ENCODE results near the gene SYT14.
"Not testable (repeated sequence)": the region's sequence is repeated elsewhere in the genome, so short reads cannot be mapped to it uniquely, and the experiment has no call there.

The SYT14 gene

DNA sequence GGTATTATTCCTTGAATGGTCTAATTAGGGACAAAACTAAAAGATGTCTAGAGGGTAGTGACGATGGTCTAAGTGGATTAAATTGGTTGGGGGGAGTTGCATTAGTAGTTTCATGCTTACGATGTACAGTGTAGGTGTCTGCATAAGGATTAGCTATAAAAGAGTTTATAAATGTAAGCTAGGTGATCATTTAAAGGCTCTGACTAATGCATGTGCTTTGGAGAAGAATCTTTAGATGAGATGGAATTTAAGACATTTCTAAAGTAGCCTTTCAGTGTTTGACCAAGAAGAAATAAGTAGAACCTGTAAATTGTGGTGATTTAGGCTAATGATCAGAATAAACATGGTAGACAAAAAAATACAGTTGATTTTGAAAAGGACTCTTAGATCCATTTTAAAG is 7.4 kb downstream of the SYT14 start:
- DNase-seq: no peak

DNA sequence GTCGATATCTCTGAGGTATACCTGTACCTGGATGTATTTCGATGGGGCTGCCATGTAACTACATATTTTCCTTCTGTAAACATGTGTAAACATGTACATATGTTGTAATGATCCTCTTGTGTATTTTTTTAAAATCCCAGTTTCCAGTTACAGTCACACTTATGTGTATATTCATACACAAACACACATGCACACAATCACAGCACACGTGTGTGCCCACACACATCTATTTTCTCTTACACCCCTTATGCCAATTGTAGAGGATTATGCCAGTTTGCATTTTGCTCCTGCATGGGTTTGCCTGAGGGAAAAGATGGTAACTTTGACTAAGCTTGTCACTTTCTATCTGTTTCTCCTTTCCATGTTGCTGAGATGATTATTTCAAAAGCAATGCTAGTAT is 10.1 kb downstream of the SYT14 start:
- no peak for DNase-seq

DNA sequence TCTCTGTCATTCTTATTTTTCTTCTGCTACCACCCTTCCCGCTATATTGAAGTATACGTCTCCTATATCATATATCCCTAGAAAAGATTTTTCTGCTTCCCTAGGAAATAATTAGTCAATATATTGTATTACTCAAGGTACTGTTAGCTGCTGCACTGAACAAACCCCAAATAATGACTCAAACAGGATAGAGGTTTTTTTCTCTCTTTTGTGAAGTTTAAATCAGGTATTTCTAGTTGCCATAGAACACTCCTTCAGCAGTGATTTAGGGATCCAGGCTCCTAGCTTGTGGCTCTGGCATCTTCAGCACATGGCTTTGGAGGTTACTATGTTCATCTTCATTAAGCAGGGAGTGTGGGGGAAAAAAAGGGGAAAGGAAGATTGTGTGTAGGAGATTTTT is 18.1 kb downstream of the SYT14 start:
- DNase-seq: no peak

DNA sequence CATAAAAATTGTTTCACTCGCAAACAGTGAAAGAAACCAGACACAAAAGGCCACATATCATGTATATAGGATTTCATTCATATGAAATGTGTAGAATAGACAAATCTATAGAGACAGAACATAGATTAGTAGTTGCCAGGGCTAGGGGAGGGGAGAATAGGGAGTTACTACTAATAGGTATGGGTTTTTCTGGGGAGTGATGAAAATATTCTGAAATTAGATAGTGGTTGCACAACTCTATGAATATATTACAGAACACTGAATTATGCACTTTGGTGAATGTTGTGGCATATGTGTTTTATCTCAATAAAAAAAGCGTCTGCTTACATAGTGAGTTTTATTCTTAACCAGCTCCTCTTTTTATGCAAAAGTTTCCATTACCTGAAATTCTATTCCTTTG is 21.6 kb downstream of the SYT14 start:
- no peak for DNase-seq

DNA sequence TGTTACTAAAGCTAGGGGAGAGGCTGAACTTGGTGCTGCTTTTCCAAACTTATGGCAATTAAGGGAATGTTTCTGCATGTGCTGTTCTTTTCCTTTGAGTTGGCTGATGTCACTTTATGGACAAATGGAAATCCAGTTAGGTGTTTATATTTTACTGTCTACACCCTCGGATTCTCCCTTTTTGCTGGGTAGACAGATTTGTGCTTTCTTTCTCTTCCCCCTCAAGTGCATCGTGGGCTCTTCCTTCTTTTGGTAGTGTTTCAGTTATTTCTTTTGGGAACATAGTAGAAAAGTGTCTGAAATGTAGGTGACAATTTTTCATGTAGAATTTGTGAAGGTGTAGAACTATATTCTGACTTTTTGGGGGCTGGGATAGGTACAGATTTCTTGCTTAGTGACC is 22.9 kb downstream of the SYT14 start:
- DNase-seq: no peak

DNA sequence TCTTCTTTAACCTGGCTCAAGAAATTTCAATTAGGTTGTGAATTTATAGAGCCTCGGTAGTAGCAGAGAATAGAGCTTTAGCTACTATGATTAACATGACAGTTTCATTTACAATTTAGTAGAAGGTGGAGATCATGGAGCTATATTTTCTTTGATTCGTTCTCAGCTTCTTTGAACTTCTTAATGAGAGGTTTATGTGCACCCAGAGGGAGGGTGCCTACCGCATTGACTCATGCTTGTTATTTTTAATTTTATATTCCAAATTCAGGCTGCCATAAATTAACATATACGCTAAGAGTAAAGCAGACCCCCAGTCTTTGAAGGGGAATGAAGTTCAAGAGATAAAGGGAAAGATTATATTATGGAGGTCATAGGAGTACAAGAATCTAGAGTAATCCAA is 24.4 kb downstream of the SYT14 start:
- no peak for DNase-seq

DNA sequence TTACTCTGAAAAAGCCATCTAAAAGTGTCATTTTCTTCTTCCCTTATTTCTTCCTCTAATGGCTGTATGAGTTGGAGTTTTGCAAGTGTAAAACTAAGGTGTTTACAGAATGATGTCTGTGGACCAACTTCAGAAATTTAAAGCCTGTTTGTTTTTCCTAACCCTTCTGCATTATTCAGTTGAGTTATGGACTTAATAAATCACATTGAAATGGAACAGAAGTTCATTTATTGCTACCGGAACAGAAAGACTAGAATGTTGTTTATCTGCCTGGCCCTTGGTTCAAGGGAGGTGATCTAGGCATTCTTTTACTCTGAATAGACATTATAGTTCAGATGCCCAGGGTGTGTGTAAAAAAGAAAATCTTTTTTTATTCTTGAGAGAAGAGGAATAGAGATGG is 24.8 kb downstream of the SYT14 start:
- DNase-seq: no peak

DNA sequence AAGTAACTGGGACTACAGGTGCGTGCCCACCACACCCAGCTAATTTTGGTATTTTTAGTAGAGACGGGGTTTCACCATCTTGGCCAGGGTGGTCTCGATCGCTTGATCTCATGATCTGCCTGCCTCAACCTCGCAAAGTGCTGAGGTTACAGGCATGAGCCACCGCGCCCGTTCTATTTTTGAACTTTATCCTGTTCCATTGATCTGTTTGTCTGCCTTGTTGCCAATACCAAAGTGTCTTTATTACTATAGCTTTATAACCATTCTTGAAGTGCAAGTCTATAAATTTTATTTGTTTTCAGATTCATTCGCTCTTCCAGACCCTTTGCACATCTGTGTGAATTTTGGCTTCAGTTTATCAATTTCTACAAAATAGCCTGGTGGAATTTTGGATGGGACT is 28.0 kb downstream of the SYT14 start:
- DNase-seq: no peak

DNA sequence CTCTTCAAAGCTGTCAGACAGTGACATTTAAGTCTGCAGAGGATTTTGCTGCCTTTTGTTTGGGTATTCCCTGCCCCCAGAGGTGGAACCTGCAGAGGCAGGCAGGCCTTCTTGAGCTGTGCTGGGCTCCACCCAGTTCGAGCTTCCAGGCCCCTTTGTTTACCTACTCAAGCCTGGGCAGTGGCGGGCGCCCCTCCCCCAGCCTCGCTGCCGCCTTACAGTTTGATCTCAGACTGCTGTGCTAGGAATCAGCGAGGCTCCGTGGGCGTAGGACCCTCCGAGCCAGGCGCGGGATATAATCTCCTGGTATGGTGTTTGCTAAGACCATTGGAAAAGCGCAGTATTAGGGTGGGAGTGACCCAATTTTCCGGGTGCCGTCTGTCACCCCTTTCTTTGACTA is 40.7 kb downstream of the SYT14 start:
- DNase-seq: not testable (repeated sequence)

DNA sequence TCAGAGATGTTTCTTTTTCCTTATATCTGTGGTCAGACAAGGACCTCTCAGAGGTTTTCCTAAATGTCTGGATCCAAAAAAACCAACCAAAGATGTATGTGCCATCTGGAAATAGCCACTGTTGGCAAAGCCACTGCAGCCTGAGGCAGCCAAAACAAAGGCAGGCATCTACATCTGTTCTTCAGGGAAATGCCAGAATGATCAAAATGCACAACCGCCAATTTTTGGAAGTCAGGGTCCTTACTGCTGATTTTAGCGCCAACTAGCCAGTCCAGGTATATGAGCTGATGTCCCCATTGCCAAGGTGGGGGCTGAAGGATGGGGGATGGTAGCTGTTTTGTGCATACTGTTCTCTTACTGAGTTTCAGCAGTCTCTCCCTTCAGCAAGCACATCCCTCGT is 45.9 kb downstream of the SYT14 start:
- DNase-seq: peak in 1 of 14 donors; percentile 84

DNA sequence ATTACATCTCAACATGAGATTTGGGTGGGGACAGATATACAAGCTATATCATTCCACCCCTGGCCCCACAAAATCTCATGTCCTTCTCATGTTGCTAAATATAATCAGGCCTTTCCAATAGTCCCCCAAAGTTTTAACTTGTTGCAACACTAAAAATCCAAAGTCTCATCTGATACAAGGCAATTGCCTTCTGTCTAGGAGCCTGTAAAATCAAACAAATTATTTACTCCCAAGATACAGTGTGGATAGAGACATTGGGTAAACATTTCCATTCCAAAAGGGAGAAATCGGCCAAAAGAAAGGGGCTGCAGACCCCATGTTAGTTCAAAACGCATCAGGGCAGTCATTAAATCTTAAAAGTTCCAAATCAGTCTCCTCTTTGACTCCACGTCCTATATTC is 47.0 kb downstream of the SYT14 start:
- no peak for DNase-seq

DNA sequence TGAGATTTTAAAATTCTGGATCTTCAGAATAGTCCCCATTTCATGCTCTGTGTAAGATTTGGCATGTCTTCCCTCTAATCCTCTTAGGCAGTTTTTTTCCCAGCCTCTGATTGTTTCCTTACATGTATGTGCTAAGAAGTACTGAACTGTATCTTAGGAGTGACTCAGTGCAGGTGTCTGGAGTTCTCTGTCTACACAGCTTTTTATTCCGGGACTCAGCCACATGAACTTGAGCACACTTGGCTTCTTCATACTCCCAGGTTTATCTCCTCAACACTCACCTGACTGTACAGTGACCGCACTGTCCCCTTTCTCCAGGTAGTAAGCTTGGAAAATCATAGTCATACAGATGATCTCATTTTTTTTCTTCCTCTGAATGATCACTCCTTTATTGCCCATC is 50.7 kb downstream of the SYT14 start:
- no peak for DNase-seq

DNA sequence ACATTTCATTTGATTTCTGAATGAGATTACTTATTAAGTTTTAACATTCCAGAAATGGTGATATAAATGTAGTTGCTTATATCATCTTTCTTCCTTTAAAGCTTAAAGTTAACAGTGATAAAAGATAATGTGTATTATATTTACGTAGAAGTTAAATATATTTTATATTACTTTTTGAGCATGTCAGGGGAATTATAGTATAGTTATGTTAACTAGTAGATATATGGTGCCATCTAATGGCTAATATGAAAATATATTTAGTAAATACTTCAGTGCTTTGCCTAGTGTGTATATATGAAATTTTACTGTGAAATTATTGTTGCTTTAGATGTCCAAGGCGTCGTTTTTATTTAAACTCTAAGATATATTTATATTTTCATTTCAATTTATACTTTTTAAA is 51.5 kb downstream of the SYT14 start:
- DNase-seq: no peak

DNA sequence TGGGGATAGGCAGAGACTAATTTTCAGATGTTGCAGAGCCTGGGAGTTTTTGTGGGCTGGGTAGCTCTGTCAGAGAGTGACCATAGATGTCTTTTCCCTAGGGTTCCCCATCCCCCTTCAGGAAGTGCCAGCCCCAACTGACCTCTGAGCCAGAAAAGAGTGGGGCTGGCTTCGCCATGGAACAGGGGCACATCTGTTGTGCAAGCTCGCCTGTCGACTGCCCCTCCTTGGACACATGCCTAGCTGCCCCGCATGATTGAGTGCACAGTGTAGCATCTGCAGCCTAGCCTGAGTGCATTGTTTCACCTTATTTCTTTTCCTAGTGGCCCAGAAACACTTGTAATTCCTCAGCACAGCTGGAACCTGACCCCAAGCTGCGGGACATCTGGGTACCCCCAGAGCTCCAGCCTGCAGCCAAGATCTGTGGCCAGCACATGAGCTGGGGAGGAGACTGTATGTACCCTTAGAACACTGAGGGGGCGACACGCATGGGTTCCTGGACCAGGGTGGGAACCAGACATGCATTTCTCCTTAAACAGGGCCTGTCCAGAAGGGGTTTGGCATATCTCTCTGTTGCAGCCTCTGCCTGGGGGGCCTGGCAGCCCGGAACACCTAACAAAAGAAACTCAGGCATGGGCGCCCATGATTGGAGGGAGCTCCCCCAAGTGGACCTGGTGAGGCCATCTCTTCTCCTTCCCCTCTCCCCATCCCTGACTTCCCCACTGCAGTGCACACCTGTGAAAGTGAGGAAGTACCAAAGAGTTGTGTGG is 55.2 kb downstream of the SYT14 start:
- peak in 1 of 14 donors; percentile 5 for DNase-seq

DNA sequence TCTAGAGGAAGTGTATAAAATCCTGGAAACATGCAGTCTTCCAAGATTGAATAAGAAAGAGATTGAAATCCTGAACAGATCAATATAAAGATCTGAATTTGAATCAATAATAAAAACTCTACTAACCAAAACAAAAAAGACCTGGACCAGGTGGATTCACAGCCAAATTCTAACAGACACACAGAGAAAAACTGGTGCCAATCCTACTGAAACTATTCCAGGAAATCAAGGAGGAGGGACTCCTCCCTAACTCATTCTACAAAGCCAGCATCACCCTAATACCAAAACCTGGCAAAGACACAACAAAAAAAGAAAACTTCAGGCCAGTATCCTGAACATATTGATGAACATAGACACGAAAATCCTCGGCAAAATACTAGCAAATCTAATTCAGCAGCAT is 58.3 kb downstream of the SYT14 start:
- peak in 1 of 14 donors; percentile 35 for DNase-seq

DNA sequence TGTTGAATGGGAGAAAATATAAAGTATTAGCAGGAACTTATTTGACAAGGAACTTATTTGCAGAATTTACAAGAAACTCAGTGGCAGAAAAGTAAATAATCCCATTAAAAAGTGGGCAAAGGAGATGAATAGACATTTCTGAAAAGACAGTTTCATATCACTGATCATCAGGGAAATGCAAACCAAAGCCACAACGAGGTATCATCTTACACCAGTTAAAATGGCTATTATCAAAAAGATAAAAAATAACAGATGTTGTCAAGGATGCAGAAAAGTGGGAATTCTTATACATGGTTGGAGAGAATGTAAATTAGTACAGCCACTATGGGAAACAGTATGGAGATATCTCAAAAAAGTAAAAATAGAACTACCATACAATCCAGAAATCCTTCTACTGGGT is 61.0 kb downstream of the SYT14 start:
- no peak for DNase-seq

DNA sequence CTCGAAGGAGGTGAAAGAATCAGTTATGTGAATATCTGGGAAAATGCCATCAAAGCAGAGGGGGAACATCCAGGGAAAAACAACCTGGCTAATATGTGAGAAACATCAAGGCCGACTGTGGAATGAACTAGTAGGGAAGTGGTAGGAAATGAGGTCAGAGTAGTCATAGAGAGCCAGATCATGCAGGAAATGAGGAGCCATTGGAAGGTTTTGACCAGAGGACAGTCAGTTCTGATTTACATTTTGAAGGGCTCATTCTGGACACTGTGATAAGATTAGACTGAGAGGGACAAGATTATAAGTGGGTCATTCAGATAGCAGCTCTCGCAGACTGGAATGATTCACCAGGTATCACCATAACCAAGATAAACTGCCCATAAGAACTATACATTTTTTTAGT is 63.7 kb downstream of the SYT14 start:
- peak in 1 of 14 donors; percentile 52 for DNase-seq

DNA sequence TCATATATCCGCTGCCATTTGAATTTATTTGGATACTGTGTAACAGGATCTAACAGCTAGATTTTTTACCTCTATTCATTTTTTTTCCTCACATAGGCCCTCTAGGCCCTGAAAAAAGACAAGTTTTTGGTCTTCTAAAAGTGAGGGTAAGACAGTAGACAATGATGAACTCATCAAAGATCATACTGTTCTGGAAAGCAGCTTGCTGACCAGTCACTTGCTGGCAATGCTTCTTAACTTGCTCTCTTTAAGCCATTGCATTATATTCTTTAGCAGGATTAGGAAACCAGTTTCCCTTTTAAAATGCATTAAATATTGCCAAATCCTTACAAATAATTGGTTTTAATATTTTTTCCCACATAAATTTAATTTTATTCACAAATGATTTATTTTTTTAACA is 65.5 kb downstream of the SYT14 start:
- DNase-seq: no peak

DNA sequence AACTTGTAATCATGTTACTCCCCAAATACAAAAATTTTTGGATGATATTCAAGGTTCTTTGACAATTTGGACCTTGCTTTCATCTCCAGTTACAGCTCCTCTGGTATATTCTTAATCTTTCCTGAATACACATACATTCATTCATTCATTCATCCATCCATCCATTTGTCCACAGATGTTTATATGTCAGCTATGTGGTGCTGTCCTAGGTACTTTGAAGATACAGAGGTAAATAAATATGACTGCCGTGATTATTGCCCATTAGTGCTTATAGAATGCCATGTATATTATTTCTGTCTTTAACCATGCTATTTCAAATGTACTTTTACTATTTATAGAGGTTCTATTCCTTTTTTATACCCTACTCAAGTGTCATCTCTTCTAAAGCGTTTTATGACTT is 72.1 kb downstream of the SYT14 start:
- no peak for DNase-seq

DNA sequence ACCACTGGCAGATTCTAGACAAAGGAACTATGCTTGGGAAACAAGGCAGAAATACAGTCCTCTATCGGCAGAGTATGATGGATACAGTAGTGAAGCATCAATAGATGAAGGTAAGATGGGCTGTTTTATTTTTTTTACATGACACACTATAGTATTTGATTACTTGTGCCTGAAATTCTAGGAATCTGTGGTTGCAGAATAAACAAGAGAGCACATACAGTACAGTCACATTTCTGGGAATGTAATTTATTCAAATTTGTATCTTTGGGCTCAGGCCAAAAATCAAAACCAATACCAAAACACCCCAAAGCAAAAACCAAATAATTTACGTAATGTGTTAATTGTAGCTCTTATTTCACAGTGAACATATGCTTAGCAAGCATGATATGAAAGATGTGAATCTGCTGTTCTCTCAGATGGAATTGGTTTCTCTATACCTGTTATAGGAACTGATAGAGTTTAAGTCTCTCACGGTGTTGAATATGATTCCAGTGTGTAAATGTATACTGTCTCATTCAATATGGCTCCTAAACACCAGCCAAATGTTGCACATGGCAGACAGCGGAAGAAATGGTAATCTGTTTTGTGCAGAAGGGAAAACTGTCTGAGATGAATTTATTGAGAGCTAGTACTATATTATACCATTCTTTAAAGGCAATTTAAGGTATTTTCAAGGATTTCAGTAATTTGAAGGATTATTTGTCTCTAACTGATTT is 83.3 kb downstream of the SYT14 start:
- DNase-seq: no peak

DNA sequence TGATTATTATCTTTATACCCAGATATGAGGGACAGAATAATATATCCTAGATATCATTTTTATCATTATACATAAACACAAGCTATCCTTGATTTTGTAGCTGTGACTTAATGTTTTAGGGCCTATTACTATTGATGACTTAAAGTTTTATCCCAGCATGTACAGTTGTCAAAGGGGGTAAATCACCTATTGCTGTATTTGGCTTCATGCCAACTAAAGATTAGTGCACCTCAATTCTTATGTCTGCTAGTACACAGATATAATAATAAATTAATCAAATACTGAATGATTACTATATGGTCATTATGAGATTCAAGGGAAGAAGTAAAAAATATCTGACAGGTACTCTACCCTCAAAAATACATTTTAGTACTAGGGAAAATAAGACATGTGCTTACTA is 84.0 kb downstream of the SYT14 start:
- DNase-seq: no peak

DNA sequence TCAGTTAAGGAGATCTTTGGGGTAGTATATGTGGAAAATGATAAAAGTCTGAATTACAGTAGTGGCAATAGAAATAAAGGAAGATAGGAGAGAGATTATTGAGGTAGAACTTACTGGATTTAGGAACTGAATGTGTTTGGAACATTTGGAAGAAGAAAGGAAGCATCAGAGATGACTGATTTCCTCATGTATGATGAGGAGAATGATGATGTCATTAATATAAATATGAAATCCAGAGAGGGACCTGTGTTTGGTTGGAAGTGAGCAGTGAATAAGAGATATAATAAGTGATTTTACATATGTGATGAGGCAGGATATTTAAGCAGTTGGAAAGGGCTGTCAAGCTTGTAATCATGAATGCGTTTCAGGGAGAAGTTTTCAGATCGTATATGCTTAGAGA is 86.3 kb downstream of the SYT14 start:
- DNase-seq: no peak

DNA sequence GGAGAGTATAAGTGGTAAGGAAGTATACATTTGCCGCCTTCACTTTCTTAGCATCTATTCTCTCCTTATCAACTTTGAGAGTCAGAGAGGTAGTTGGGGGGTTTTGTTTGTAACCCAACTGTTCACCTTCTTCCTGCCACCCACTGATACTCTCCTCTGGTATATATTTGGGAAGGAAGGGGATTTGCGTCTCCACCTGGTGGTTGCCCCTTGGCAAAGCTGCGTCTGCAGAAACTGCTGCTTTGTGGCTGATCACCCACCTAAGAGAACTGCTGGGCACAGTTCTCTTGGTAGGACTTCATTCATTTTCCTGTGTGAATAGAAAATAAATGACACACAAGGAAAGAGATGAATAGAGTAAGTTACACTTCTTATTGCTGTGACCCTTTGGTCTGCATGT is 87.0 kb downstream of the SYT14 start:
- DNase-seq: no peak

DNA sequence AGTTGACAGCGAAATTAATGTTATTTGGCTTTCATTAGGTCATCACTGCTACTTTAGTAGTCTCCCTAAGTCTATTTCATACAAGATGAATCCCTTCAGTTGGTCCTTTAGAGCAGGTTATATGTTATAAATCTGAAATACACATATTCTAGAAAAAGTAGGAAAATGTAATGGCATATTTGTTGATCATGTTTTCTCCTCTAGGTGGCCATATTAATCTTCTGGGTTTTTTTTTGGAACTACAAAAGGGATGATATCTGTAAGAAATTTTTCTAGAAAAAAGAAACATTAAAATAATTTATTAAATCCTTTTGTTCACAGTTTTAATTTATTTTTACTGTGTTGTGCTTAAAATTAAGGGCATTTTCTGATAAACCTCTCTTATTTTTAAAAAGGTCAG is 87.9 kb downstream of the SYT14 start:
- no peak for DNase-seq
